HG02885 (cell line): ENCODE data around the gene MYMX.

Experiments used
- ATAC-seq: cut with Tn5 transposase; IDR thresholded peaks from one replicate; pipeline ENCODE4 v1.9.1; 2021; ENCODE audit warnings: mild to moderate bottlenecking; ENCODE audit not compliant: unreplicated experiment, poor library complexity

MYMX gene

GRCh38 chr6:44217332-44218143, 812 bp downstream of the MYMX start:
- no peak for ATAC-seq

- peak; percentile 58 for ATAC-seq
These were observed 2.5 kb downstream of the MYMX start for GRCh38 chr6:44219053-44219814.

- ATAC-seq: no peak
These were observed 3.4 kb downstream of the MYMX start for GRCh38 chr6:44219815-44220784.

DNA sequence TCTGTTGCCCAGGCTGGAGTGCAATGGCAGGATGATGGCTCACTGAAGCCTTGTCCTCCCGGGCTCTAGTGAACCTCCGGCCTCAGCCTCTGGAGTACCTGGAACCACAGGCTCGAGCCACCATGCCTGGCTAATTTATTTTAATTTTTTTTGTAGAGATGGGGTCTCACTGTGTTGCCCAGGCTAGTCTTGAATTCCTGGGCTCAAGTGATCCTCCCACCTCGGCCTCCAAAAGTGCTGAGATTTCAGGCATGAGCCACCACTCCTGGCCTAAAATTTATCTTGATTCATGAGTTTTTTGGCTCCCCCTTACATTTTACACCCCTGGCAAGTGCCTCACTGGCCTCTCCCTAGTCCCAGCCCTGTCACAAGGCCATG, 4.2 kb downstream of the MYMX start:
- no peak for ATAC-seq

- ATAC-seq: peak; percentile 50
These were observed 4.7 kb downstream of the MYMX start for GRCh38 chr6:44221291-44221960.

- ATAC-seq: no peak
These were observed 5.2 kb downstream of the MYMX start for GRCh38 chr6:44221961-44222335.

DNA sequence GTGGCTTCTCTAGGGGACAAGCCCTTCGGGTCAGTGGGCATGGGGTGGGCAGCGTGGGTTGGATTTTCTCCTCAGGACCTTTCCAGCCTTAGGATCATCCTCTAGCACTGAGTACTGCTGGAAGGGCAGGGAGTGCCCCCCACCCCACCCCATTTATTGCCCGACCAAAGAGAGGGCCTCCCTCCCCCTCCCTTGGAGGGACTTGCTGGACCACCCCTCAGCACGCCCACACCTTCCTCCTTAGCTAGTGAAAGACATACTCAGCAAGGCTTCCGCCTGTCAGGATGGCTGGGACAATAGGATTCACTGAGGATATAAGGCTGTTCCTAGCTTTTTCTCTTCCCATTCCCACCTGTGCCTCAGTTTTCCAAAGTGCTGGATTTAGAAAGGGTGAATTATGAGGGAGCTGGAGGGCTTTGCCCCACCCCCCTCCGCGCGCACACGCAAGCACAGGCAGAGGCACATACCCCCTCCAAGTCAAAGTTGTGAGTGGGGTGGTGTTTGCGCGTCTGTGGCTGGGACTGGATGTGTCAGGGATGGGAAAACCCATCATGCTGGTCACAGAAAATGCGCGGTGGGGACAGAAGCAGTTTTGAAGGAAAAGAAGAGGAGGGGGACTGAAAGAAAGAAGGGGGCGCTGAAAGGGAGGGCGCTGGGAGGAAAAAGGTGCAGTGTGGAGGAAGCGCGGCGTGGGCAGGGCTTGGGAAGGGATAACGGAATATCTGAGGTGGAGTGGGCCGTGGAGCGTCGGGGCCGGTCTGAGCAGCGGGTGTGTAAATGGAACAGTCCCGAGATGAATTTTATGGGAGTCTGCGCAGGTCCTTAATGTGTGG, 6.0 kb downstream of the MYMX start:
- peak; percentile 2 for ATAC-seq

- peak; percentile 56 for ATAC-seq
These were observed 6.7 kb downstream of the MYMX start, which contains the start of gene SLC29A1 for GRCh38 chr6:44223319-44224028. SLC29A1 (plus strand) TSS chr6:44223595; CDS start chr6:44227314, 3,719 bp downstream.

- peak; percentile 1 for ATAC-seq
These were observed 7.6 kb downstream of the MYMX start for GRCh38 chr6:44224029-44224964.

DNA sequence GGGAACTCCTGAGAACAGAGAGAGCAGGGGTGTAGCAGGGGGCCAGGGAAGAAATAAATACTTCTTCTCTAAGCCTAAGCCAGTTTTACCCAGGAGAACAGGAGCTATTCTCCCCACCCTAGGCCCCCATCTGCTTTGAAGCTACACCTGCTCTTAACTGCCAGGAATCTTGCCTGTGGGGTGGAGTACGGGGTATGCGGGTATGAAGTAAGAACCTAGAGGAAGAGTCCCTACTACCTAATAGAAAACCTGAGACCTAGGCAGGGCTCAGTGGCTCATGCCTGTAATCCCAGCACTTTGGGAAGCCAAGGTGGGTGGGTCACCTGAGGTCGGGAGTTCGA, 8.2 kb downstream of the MYMX start:
- no peak for ATAC-seq

GRCh38 chr6:44225579-44226325, 9.0 kb downstream of the MYMX start:
- ATAC-seq: no peak

GRCh38 chr6:44226368-44227147, 9.8 kb downstream of the MYMX start:
- no peak for ATAC-seq

GRCh38 chr6:44227148-44227793, 10.5 kb downstream of the MYMX start:
- no peak for ATAC-seq

DNA sequence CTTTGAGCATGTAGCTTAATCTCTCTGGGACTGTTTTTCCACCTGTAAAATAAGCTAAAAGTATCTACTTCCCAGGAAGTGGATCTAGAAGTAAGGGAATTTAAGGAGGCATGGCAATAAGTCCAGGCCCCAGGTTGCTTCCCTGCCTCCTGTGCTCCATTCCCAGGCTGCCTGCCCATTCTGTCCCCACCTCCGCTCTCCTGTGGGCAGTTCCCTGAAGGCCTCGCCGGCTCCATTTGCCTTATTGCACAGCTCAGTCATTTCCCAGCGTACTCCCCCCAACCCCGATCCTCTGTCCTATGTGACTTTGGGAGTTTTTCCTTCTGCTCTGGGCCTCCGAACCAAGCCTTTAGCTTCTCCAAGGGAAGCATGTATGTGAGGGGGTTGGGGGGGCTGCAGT, 11.3 kb downstream of the MYMX start:
- ATAC-seq: no peak

DNA sequence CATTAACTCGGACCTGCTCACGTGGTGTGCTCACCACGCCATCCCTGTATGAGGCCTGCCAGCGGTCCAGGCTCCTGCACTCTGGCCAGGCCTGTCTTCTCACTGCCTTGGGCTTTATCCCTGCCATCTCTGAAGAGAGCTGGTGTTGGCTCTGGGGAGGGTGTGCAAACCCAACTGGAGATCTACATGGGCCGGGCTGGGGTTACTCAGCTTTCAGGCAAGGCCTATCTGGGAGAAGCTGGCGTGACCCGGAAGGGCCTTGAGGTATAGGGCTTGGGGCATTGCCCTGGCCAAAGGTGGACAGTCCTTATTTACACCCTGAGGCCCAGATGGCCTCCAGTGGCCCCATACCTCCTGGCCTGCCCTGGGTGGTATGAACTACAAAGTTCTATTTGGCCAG, 11.7 kb downstream of the MYMX start:
- ATAC-seq: no peak

GRCh38 chr6:44228836-44229235, 12.1 kb downstream of the MYMX start:
- no peak for ATAC-seq
